SIG-M5 treated with dmso at 0.1 percent for 504 hours (cell line): ENCODE measurements around the gene PPP1R27.

Source experiments
- DNase-seq: peaks from one replicate; lab custom pipeline; 2025; ENCODE audit not compliant: unreplicated experiment; lab: John Stamatoyannopoulos, UW

Gene PPP1R27

GRCh38 chr17:81863123-81863675, 28.3 kb upstream of the PPP1R27 start:
- no peak for DNase-seq

- peak; percentile 100 for DNase-seq
Observed at GRCh38 chr17:81860756-81861568, 26.1 kb upstream of the PPP1R27 start.

GRCh38 chr17:81859906-81860755, 25.3 kb upstream of the PPP1R27 start, which contains the start of gene P4HB:
Gene P4HB, minus strand, starts transcription at chr17:81860535. Its CDS starts 64 bp downstream, at chr17:81860471.
- DNase-seq: no peak

GRCh38 chr17:81858967-81859905, 24.4 kb upstream of the PPP1R27 start:
- peak; percentile 54 for DNase-seq

GRCh38 chr17:81858170-81858966, 23.5 kb upstream of the PPP1R27 start:
- peak; percentile 43 for DNase-seq

- DNase-seq: no peak
Observed at GRCh38 chr17:81854974-81855774, 20.3 kb upstream of the PPP1R27 start.

GRCh38 chr17:81852237-81852636, 17.4 kb upstream of the PPP1R27 start:
- DNase-seq: no peak

GRCh38 chr17:81851423-81851822, 16.6 kb upstream of the PPP1R27 start:
- DNase-seq: no peak

- DNase-seq: no peak
Observed at GRCh38 chr17:81849457-81849856, 14.6 kb upstream of the PPP1R27 start.

GRCh38 chr17:81846743-81847689, 12.2 kb upstream of the PPP1R27 start:
- DNase-seq: no peak

GRCh38 chr17:81845881-81846742, 11.3 kb upstream of the PPP1R27 start:
- DNase-seq: no peak

GRCh38 chr17:81845361-81845760, 10.5 kb upstream of the PPP1R27 start:
- no peak for DNase-seq

- DNase-seq: no peak
Observed at GRCh38 chr17:81844887-81845286, 10.0 kb upstream of the PPP1R27 start.

GRCh38 chr17:81844327-81844851, 9.5 kb upstream of the PPP1R27 start:
- no peak for DNase-seq

- no peak for DNase-seq
Observed at GRCh38 chr17:81843713-81844326, 9.0 kb upstream of the PPP1R27 start.
